Measurements from ENCODE around the gene PCGF3.
"Not testable (repeated sequence)": the region's sequence is repeated elsewhere in the genome, so short reads cannot be mapped to it uniquely, and the experiment has no call there.

PCGF3 gene

DNA sequence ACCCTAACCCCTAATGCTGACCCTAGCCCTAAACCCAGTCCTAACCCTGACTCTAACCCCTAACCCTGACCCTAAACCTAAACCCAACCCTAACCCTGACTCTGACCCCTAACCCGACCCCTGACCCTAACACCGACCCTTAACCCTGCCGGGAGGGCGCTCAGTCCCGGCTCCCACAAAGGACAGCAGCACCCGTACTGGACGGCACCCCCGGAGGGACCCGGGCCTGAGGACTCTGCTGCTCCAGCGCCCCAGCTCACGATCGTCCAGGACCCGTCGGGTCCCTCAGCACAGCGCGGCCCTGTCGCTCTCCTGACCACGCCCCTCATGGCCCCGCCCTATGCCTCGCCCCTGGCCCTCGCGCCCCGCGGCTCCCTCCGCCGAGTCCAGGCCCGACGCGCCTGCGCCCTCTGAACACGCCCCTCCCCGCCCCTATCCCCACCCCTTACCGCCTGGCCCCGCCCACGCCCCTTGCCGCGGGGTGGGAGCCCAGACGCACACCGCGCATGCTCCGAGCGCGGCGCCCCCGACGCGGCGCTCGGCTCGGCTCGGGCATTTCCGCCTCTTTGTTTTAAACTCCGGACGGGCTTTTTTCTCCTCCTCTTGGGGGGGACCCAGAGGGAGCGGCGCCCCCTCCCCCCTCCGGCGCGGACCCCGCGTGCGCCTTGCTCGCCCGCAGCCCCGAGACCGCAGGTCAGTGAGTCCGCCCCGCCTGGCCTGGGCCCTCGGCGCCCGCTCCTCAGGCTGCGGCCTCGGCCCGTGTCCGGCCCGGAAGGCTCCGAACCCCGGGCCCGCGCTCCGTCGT is at the start of gene PCGF3:
Gene PCGF3, plus strand, starts transcription at position 555 of the 805 bp plus-strand sequence. CDS start 27,849 bp downstream, outside the sequence.
- peak; percentile 96 for DNase-seq

GRCh38 chr4:656436-657337 is 48.9 kb upstream of the PCGF3 start:
- no peak for DNase-seq

DNA sequence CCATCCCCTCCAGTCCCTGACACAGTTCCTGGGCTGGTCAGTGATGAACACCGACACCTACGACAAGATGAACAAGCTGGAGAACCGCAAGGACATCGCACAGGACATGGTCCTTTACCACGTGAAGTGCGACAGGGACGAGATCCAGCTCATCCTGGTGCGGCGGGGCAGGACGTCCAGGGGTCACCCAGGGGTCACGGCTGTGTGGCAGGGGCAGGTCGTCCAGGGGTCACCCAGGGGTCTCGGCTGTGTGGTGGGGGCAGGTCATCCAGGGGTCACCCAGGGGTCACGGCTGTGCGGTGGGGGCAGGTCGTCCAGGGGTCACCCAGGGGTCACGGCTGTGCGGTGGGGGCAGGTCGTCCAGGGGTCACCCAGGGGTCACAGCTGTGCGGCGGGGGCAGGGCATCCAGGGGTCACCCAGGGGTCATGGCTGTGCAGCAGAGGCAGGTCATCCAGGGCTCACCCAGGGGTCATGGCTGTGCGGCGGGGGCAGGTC is 48.2 kb upstream of the PCGF3 start:
- no peak for DNase-seq

DNA sequence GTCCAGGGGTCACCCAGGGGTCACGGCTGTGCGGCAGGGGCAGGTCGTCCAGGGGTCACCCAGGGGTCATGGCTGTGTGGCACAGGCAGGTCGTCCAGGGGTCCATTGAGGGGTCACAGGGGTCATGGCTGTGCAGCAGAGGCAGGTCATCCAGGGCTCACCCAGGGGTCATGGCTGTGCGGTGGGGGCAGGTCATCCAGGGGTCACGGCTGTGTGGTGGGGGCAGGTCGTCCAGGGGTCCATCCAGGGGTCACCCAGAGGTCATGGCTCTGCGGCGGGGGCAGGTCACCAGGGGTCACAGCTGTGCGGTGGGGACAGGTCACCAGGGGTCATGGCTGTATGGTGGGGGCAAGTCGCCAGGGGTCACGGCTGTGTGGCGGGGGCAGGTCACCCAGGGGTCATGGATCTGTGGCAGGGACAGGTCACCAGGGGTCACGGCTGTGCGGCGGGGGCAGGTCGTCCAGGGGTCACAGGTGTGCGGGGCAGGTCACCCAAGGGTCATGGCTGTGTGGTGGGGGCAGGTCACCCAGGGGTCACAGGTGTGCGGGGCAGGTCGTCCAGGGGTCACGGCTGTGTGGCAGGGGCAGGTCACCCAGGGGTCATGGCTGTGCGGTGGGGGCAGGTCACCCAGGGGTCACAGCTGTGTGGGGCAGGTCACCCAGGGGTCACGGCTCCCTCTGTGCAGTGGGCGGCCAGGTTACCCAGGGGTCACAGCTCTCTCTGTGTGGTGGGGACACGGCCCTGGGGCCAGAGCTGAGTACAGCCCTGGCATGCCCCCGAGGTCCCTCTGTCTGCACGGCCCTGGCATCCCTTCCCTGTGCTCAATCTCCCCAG is 47.6 kb upstream of the PCGF3 start:
- DNase-seq, result no peak

DNA sequence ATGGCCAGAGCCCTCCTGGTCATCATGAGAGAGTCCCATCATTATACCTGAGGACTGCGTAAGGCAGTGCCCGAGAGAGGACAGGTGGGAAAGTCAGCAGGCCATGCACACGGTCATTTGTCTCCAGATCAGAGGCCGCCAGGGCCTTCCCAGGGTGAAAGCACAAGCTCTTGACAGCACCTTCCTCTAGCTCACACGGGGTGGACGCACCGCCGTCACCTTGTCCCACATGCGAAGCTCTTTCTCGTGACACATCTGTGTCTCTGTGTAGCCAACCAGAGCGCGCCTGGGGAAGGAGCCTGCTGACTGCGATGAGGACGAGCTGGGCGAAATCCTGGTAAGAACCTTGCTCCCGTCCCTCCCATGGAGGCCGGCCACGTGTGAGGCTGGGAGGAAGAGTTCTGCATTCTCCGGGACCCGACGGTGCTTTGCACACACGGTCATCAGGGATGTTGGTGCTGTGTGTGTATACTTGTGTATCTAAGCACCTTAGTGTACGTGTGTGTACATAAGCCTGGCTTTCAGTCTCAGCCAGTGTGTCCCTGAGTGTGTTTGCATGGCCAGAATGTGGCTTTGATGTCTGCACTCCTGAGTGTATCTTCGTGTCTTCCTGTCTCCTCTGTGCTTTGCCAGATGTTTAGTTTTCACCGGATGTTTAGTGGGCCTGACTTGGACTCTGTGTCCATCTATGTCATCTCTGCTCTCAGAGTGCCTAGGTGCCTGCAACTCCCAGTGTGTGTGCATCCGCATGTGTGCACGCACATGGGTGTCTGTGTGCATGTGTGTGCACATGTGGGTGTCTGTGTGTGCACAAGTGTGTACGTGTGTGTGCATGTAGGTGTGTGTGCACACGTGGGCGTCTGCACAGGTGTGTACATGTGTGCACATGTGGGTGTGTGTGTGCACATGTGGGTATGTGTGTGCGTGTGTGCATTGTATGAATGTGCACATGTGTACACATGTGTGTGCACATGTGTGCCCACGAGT is 46.7 kb upstream of the PCGF3 start:
- no peak for DNase-seq

DNA sequence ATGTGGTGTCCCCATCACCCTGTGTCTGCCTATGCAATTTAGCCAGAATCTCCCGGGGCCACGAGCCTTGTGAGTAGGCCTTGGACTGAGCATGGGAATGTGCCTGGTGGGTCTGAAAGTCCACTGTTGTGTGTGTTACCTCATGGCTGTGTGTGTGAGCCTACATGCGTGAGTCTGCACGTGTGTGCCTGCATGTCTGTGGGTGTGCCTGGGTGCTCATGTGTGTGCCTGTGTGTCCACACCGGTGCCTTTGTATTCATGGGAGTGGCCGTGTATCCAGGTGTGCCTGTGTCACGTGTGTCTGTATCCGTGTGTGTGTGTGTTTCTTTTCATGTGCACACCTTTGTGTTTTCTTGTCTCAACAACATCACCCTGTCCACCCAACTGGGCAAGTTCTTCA is 45.8 kb upstream of the PCGF3 start:
- no peak for DNase-seq

- DNase-seq, result no peak
Measured at GRCh38 chr4:660401-660800, 45.2 kb upstream of the PCGF3 start.

GRCh38 chr4:661231-661630 is 44.4 kb upstream of the PCGF3 start:
- no peak for DNase-seq

DNA sequence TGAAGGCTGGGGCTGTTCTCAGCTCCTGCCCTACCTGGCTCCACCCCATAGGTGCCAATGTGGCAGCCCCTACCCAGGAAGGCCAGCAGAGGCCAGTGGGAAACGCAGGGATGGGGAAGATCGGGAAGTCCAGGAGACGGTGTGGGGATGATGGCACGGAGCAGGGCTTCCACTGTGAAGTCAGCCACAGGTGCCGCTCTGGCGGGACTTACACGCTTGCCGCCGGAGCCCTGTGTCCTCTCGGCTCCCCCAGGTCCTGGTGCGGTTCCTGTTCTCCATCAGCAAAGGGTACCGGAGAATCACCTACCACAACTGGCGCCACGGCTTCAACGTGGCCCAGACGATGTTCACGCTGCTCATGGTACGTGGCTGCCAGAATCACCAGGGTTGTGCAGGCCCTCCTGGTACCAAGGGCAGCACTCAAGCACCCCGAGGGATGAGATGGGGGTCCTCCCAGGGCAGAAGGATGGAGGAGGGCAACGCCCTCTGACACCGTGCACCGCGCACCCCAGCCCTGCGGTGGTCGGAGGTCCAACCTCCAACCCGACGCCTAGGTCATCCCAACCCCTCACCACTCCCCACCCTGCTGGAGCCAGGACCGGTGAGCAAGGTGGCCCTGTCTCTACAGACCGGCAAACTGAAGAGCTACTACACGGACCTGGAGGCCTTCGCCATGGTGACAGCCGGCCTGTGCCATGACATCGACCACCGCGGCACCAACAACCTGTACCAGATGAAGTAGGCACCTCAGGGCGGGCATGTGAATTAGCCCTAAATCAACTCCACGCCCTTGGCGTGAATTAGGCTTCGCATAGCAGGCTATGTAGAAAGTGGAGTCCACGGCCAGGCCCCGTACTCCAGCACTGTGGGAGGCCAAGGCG is 43.5 kb upstream of the PCGF3 start:
- no peak for DNase-seq

GRCh38 chr4:663046-663437 is 42.6 kb upstream of the PCGF3 start:
- DNase-seq, result no peak

- peak; percentile 80 for DNase-seq
Measured at GRCh38 chr4:663438-664428, 41.9 kb upstream of the PCGF3 start.

- DNase-seq, result no peak
Measured at GRCh38 chr4:664713-665231, 40.9 kb upstream of the PCGF3 start.

- DNase-seq, result no peak
Measured at GRCh38 chr4:665381-665750, 40.3 kb upstream of the PCGF3 start.

DNA sequence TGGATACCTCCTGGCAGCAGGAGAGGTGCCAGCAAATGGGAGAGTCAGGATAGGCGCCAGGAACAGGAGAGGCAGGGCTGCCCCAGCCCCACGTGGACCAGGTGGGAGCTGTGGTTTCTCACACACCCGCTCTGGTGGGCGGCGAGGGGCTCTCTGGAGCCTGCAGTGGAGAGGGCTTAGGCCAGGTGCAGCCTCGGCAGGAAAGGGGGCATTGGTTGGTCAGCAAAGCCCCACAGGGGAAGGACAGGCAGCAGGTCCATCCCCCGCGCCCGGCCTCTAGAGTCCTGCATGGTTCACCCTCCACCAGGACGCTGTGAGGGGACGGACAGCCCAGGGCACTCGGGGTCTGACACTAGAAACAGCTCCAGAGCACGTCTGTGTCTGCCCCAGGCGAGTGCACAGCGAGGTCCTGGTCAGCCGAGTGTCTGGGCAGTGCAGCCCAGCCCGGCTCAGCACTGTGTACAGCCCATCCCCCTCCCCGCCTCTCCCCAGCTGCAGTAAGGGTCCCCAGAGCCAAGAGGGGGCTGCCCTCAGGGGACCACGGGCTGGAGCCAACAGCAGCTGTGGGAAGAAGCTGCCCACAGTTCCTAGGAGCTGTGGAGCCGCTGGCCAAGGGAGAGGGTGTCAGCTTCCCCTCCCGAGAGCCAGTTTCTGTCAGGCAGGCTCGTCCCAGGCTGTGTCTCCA is 39.7 kb upstream of the PCGF3 start:
- no peak for DNase-seq

- no peak for DNase-seq
Measured at GRCh38 chr4:666436-666810, 39.2 kb upstream of the PCGF3 start.

DNA sequence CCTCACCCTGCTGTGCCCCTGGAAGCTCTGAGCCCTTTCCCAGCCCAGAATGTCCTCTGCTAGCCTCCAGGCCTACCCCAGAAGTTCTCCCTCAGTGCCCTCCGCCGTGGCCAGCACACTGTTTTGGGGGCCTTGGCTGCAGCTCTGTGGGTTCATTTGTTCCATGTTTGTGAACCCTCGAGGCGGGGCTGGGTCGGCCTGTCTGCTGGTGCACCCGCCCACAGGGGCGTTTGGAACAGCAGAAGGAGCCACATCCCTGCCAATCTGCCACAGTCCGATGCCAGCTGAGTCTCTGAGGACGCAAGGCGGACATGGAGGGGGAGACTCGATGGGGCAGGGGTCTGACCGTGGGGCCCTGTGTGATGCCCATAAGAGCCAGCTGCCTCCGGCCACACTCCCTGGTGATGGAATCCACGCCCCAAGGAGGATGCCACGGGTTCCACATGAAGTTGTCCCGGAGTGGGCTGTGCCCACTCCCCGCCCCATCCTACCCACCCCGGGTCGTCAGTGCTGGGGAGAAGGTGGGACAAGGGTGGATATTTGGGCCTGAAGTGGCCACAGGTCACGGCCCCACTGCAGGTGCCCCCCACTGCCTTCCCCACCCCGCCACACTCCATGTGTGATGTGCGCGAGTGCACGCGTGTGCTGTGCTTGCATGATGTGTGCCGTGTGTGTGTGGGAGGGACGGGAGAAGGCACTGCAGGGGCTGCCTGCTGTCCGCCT is 38.6 kb upstream of the PCGF3 start:
- no peak for DNase-seq

GRCh38 chr4:667545-667925 is 38.1 kb upstream of the PCGF3 start:
- DNase-seq, result no peak

DNA sequence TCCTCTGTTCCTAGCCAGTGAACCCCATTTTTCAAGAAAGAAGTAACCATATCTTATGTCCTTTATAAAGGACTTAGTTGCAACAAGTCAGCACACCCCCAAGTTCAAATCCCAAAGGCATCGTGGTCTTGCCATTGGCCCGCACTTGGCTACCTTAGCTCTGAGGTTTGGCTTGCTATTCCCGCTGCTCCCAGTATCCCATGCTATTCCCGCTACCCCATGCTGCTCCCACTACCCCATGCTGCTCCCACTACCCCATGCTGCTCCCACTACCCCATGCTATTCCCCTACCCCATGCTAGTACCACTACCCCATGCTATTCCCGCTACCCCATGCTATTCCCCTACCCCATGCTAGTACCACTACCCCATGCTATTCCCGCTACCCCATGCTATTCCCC is 37.4 kb upstream of the PCGF3 start:
- not testable (repeated sequence) for DNase-seq

Data from CD4-positive, alpha-beta T cell treated with Interleukin-12 subunit alpha and Interleukin-12 subunit beta, for 1 hour (primary cell).